Neural crest cell (in vitro differentiated cells): ENCODE measurements around the gene RAB1A. TPM values are rescaled to one million over a fixed set of nuclear protein-coding genes. Genes with fewer than 3 reads are reported as not detected.

ENCODE experiments used
- DNase-seq: peaks from one replicate; pipeline ENCODE4 v3.0.0; 2021; ENCODE audit warnings: low read depth, mixed read lengths, low spot score
- H3K27ac Mint-ChIP-seq: one replicate; pipeline ENCODE4 v1.8.0; 2021; ENCODE audit warnings: mild to moderate bottlenecking, mixed read lengths; ENCODE audit not compliant: unreplicated experiment
- H3K27me3 Mint-ChIP-seq: 2 replicates; pipeline ENCODE4 v1.8.0; 2021; ENCODE audit warnings: low read depth, mild to moderate bottlenecking, mixed read lengths
- H3K36me3 Mint-ChIP-seq: 2 replicates; pipeline ENCODE4 v1.8.0; 2021; ENCODE audit warnings: low read depth, mild to moderate bottlenecking, mixed read lengths
- H3K4me1 Mint-ChIP-seq: 2 replicates; pipeline ENCODE4 v1.8.0; 2021; ENCODE audit warnings: mixed read lengths
- H3K4me3 Mint-ChIP-seq: one replicate; pipeline ENCODE4 v1.8.0; 2021; ENCODE audit warnings: mild to moderate bottlenecking, mixed read lengths
- H3K9me3 Mint-ChIP-seq: 2 replicates; pipeline ENCODE4 v1.8.0; 2021; ENCODE audit warnings: mixed read lengths
- CTCF ChIP-seq: fragments of 200-600 bp; sonication (generic); conservative IDR thresholded peaks from 2 replicates; pipeline ENCODE4 v1.5.0; 2021; ENCODE audit warnings: antibody characterized with exemption, mild to moderate bottlenecking
- total RNA-seq: library from RNA; stranded (reverse); gene quantifications from 2 replicates; pipeline ENCODE4 v1.2.1, GENCODE V29; 2021

The RAB1A gene
- total RNA-seq, 1 donor from 2014 or later, result 110 TPM

GRCh38 chr2:65075176-65075575 lies 54.7 kb downstream of the RAB1A start:
- peaks cover 7% of the 10 kb centered on the region for H3K36me3 Mint-ChIP-seq
- no peaks in the 10 kb centered on the region for H3K4me1 Mint-ChIP-seq
- no peak overlapping the region for H3K27ac Mint-ChIP-seq
- no peak for TF ChIP-seq CTCF
- no peaks in the 10 kb centered on the region for H3K27me3 Mint-ChIP-seq
- DNase-seq, result no peak
- H3K4me3 Mint-ChIP-seq, result no peak overlapping the region
- no peaks in the 10 kb centered on the region for H3K9me3 Mint-ChIP-seq

- no peak overlapping the region for H3K4me3 Mint-ChIP-seq
- H3K9me3 Mint-ChIP-seq, result no peaks in the 10 kb centered on the region
- TF ChIP-seq CTCF, result no peak
- DNase-seq, result no peak
- no peaks in the 10 kb centered on the region for H3K4me1 Mint-ChIP-seq
- H3K27ac Mint-ChIP-seq, result no peak overlapping the region
- peaks cover 6% of the 10 kb centered on the region for H3K36me3 Mint-ChIP-seq
- no peaks in the 10 kb centered on the region for H3K27me3 Mint-ChIP-seq
Measured at GRCh38 chr2:65073879-65074565, 55.9 kb downstream of the RAB1A start.

- H3K4me3 Mint-ChIP-seq, result no peak overlapping the region
- H3K27me3 Mint-ChIP-seq, result no peaks in the 10 kb centered on the region
- H3K36me3 Mint-ChIP-seq, result peaks cover 2% of the 10 kb centered on the region
- H3K9me3 Mint-ChIP-seq, result no peaks in the 10 kb centered on the region
- H3K4me1 Mint-ChIP-seq, result no peaks in the 10 kb centered on the region
- H3K27ac Mint-ChIP-seq, result peak overlapping the region; percentile 62
- DNase-seq, result no peak
- TF ChIP-seq CTCF, result no peak
Measured at GRCh38 chr2:65072181-65072970, 57.5 kb downstream of the RAB1A start.

GRCh38 chr2:65071499-65072180 lies 58.3 kb downstream of the RAB1A start:
- no peaks in the 10 kb centered on the region for H3K9me3 Mint-ChIP-seq
- no peak overlapping the region for H3K27ac Mint-ChIP-seq
- DNase-seq, result no peak
- H3K4me3 Mint-ChIP-seq, result no peak overlapping the region
- no peaks in the 10 kb centered on the region for H3K4me1 Mint-ChIP-seq
- peaks cover 2% of the 10 kb centered on the region for H3K36me3 Mint-ChIP-seq
- peak; percentile 33 for TF ChIP-seq CTCF
- no peaks in the 10 kb centered on the region for H3K27me3 Mint-ChIP-seq

GRCh38 chr2:65070856-65071255 lies 59.0 kb downstream of the RAB1A start:
- DNase-seq, result no peak
- no peak for TF ChIP-seq CTCF
- Mint-ChIP-seq H3K27me3 (no peaks in the 10 kb centered on the region), H3K4me3 (no peak overlapping the region), H3K4me1 (no peaks in the 10 kb centered on the region), H3K9me3 (no peaks in the 10 kb centered on the region), H3K27ac (no peak overlapping the region), H3K36me3 (peaks cover 2% of the 10 kb centered on the region)
